Measurements from ENCODE around the gene IKZF1.

IKZF1 gene

GRCh38 chr7:50283731-50284130 lies 20.8 kb upstream of the IKZF1 start:
- no peak for DNase-seq (ENCODE audit: low spot score)

- DNase-seq (ENCODE audit: low spot score) = no peak
These were observed 20.2 kb upstream of the IKZF1 start for GRCh38 chr7:50284296-50284695.

- no peak for DNase-seq (ENCODE audit: low spot score)
These were observed 19.2 kb upstream of the IKZF1 start for GRCh38 chr7:50285269-50285668.

GRCh38 chr7:50287129-50287528 lies 17.4 kb upstream of the IKZF1 start:
- DNase-seq (ENCODE audit: low spot score) = no peak

GRCh38 chr7:50292165-50292757 lies 12.3 kb upstream of the IKZF1 start:
- DNase-seq (ENCODE audit: low spot score) = no peak

GRCh38 chr7:50292763-50293162 lies 11.8 kb upstream of the IKZF1 start:
- DNase-seq (ENCODE audit: low spot score) = no peak

- DNase-seq (ENCODE audit: low spot score) = no peak
These were observed 10.9 kb upstream of the IKZF1 start for GRCh38 chr7:50293509-50294179.

- no peak for DNase-seq (ENCODE audit: low spot score)
These were observed 9.4 kb upstream of the IKZF1 start for GRCh38 chr7:50295133-50295532.

- DNase-seq (ENCODE audit: low spot score) = no peak
These were observed 7.7 kb upstream of the IKZF1 start for GRCh38 chr7:50296799-50297198.

GRCh38 chr7:50298811-50299562 lies 5.5 kb upstream of the IKZF1 start:
- DNase-seq (ENCODE audit: low spot score) = no peak

GRCh38 chr7:50300336-50300735 lies 4.2 kb upstream of the IKZF1 start:
- no peak for DNase-seq (ENCODE audit: low spot score)

GRCh38 chr7:50302486-50303334 lies 1.8 kb upstream of the IKZF1 start:
- no peak for DNase-seq (ENCODE audit: low spot score)

GRCh38 chr7:50303335-50304128 lies 984 bp upstream of the IKZF1 start:
- peak; percentile 66 for DNase-seq (ENCODE audit: low spot score)

- DNase-seq (ENCODE audit: low spot score) = no peak
These were observed 531 bp downstream of the IKZF1 start for GRCh38 chr7:50304911-50305582.

GRCh38 chr7:50305583-50306493 lies 1.3 kb downstream of the IKZF1 start:
- DNase-seq (ENCODE audit: low spot score) = no peak

GRCh38 chr7:50306494-50307367 lies 2.2 kb downstream of the IKZF1 start:
- no peak for DNase-seq (ENCODE audit: low spot score)

- DNase-seq (ENCODE audit: low spot score) = no peak
These were observed 3.0 kb downstream of the IKZF1 start for GRCh38 chr7:50307368-50308032.

- no peak for DNase-seq (ENCODE audit: low spot score)
These were observed 3.7 kb downstream of the IKZF1 start for GRCh38 chr7:50308203-50308531.
